Adrenal gland (tissue), 5 donors: ENCODE data around the gene OPRD1.

ENCODE experiments used
- CTCF ChIP-seq, 6 experiments: fragments of 450-650 bp in 4 of 6; fragments of 200-600 bp in 2 of 6; sonication (generic) in 1 of 6; IDR thresholded peaks; 1 replicate in 5 of 6; 2 replicates in 1 of 6; pipeline versions ENCODE4 v1.5.1 to v1.8.0; 2016 to 2021; ENCODE audit warnings: antibody characterized with exemption in 6 of 6, mild to moderate bottlenecking in 2 of 6, moderate library complexity in 1 of 6
- POLR2A ChIP-seq, 2 donors: fragments of 450-650 bp; IDR thresholded peaks; one replicate each; pipeline ENCODE4 v1.6.1; 2017; ENCODE audit warnings: antibody characterized with exemption in 2 of 2, mild to moderate bottlenecking in 2 of 2, moderate library complexity in 1 of 2
- donor health status: DM: no; HTN: no; CAD: no.

GRCh38 chr1:28819020-28819419 lies 7.0 kb downstream of the OPRD1 start:
- TF ChIP-seq CTCF (IDR thresholded peaks at IDR 0.05) (no peak), POLR2A (IDR thresholded peaks at IDR 0.05) (no peak)
